GM20000 (cell line): Measurements from ENCODE around the gene SPATA13.

Experiments used
- DNase-seq: peaks from one replicate; pipeline ENCODE4 v3.0.0; 2012; ENCODE audit warnings: low spot score
- CTCF ChIP-seq: IDR thresholded peaks from 2 replicates; pipeline ENCODE4 v1.5.1; 2012; ENCODE audit warnings: mild to moderate bottlenecking, control low read depth; ENCODE audit errors: extremely low read depth, missing control alignments

Gene SPATA13

GRCh38 chr13:24142453-24142852, 18.1 kb upstream of the SPATA13 start:
- TF ChIP-seq CTCF: no peak
- no peak for DNase-seq

- TF ChIP-seq CTCF: no peak
- DNase-seq: no peak
Measured at GRCh38 chr13:24142886-24143285, 17.6 kb upstream of the SPATA13 start.

GRCh38 chr13:24145240-24145639, 15.3 kb upstream of the SPATA13 start:
- no peak for TF ChIP-seq CTCF

GRCh38 chr13:24145674-24146073, 14.8 kb upstream of the SPATA13 start:
- no peak for TF ChIP-seq CTCF
- no peak for DNase-seq

More at GRCh38 chr13:24145240-24145639, 15.3 kb upstream of the SPATA13 start:
- no peak for DNase-seq

GRCh38 chr13:24146961-24147569, 13.5 kb upstream of the SPATA13 start:
- TF ChIP-seq CTCF: no peak
- DNase-seq: no peak

GRCh38 chr13:24147570-24147963, 13.0 kb upstream of the SPATA13 start:
- no peak for TF ChIP-seq CTCF
- no peak for DNase-seq

GRCh38 chr13:24148414-24149235, 11.9 kb upstream of the SPATA13 start:
- no peak for TF ChIP-seq CTCF
- DNase-seq: no peak
